Measurements from ENCODE around the gene IL25. TPM values are rescaled to one million over a fixed set of nuclear protein-coding genes. Genes with fewer than 3 reads are reported as not detected.

Gene IL25
- total RNA-seq, 2 experiments from 2014 or later, result not detected

DNA sequence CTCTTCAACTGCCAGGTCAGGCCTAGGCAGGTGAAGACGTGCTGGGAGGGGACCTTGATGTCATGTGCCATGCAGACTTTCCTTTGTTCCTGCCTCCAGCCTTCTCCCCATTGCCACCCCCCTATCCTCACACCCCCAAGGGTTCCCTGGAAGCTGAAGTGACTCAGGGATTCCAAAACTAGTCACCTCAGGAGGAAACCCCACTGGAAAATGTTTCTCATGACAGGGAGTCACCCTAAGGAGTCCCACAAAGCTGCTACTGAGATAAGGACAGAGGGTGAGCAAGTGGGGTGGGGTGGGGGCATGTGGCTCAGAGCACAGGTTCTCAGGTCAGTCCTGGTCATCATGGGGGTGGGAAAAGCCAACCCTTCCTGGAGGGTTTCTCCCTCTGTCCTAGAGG lies 2.4 kb upstream of the IL25 start:
- ChIA-PET CTCF (interaction anchor here (1.3 kb wide), 1 partner anchor 10 kb away, joined by 6 read pairs; no protein-coding TSS in a partner anchor), POLR2A (interaction anchor here (1.5 kb wide), 1 partner anchor 8 kb away, joined by 3 read pairs; no protein-coding TSS in a partner anchor)
- DNase-seq, result no peak
- H3K9me3 Mint-ChIP-seq, result no peaks in the 10 kb centered on the region
- H3K36me3 Mint-ChIP-seq (ENCODE audit: low read depth), result no peaks in the 10 kb centered on the region
- no peak overlapping the region for H3K4me3 Mint-ChIP-seq
- H3K27ac Mint-ChIP-seq, result no peak overlapping the region
- H3K27me3 Mint-ChIP-seq, result peaks cover 21% of the 10 kb centered on the region
- H3K4me1 Mint-ChIP-seq, result peaks cover 4% of the 10 kb centered on the region

DNA sequence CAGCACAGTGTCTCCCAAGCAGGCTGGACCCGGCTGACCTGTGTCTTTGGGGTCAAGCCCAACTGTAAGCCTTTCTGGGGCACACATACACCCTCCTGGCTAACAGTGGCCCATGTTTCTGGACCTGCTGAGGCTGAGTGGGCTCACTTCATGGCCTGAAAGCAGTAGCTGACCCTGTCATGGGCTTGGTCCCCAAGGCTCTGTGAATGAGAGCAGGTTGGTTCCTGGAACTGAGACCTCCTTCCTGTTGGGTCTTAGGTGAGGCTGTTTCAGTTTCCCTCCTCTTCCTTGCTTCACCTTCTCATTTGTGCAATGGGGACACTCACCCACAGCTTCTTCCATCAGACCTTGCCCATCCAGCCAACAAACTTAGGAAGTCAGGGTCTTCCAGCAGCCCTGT lies 744 bp upstream of the IL25 start:
- ChIA-PET POLR2A (no interaction called here), CTCF (no interaction called here)
- Mint-ChIP-seq H3K4me3 (no peak overlapping the region), H3K27me3 (peaks cover 17% of the 10 kb centered on the region), H3K27ac (no peak overlapping the region), H3K36me3 (ENCODE audit: low read depth) (no peaks in the 10 kb centered on the region), H3K4me1 (peaks cover 4% of the 10 kb centered on the region), H3K9me3 (no peaks in the 10 kb centered on the region)
- DNase-seq, result no peak

DNA sequence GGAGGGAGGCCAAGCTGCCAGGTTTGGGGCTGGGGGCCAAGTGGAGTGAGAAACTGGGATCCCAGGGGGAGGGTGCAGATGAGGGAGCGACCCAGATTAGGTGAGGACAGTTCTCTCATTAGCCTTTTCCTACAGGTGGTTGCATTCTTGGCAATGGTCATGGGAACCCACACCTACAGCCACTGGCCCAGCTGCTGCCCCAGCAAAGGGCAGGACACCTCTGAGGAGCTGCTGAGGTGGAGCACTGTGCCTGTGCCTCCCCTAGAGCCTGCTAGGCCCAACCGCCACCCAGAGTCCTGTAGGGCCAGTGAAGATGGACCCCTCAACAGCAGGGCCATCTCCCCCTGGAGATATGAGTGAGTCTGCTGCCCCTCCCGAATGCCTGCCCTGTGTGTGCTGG lies 432 bp downstream of the IL25 start:
- no peak for DNase-seq
- H3K36me3 Mint-ChIP-seq (ENCODE audit: low read depth), result no peaks in the 10 kb centered on the region
- no peak overlapping the region for H3K27ac Mint-ChIP-seq
- peaks cover 8% of the 10 kb centered on the region for H3K27me3 Mint-ChIP-seq
- no peak overlapping the region for H3K4me3 Mint-ChIP-seq
- no peaks in the 10 kb centered on the region for H3K9me3 Mint-ChIP-seq
- peaks cover 4% of the 10 kb centered on the region for H3K4me1 Mint-ChIP-seq
- CTCF ChIA-PET, result no interaction called here
- POLR2A ChIA-PET, result no interaction called here

DNA sequence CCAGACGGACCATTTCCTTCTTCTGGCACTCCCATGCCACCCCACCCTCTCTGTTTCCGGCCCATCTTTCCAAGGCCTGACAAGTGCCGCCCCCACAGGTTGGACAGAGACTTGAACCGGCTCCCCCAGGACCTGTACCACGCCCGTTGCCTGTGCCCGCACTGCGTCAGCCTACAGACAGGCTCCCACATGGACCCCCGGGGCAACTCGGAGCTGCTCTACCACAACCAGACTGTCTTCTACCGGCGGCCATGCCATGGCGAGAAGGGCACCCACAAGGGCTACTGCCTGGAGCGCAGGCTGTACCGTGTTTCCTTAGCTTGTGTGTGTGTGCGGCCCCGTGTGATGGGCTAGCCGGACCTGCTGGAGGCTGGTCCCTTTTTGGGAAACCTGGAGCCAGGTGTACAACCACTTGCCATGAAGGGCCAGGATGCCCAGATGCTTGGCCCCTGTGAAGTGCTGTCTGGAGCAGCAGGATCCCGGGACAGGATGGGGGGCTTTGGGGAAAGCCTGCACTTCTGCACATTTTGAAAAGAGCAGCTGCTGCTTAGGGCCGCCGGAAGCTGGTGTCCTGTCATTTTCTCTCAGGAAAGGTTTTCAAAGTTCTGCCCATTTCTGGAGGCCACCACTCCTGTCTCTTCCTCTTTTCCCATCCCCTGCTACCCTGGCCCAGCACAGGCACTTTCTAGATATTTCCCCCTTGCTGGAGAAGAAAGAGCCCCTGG lies 3.1 kb downstream of the IL25 start:
- Mint-ChIP-seq H3K9me3 (no peaks in the 10 kb centered on the region), H3K27me3 (peaks cover 4% of the 10 kb centered on the region), H3K36me3 (ENCODE audit: low read depth) (no peaks in the 10 kb centered on the region), H3K4me1 (peaks cover 4% of the 10 kb centered on the region), H3K27ac (no peak overlapping the region), H3K4me3 (no peak overlapping the region)
- no peak for DNase-seq
- POLR2A ChIA-PET, result no interaction called here
- CTCF ChIA-PET, result interaction anchor here (0.6 kb wide), 1 partner anchor 111 kb away, joined by 3 read pairs; no protein-coding TSS in a partner anchor

DNA sequence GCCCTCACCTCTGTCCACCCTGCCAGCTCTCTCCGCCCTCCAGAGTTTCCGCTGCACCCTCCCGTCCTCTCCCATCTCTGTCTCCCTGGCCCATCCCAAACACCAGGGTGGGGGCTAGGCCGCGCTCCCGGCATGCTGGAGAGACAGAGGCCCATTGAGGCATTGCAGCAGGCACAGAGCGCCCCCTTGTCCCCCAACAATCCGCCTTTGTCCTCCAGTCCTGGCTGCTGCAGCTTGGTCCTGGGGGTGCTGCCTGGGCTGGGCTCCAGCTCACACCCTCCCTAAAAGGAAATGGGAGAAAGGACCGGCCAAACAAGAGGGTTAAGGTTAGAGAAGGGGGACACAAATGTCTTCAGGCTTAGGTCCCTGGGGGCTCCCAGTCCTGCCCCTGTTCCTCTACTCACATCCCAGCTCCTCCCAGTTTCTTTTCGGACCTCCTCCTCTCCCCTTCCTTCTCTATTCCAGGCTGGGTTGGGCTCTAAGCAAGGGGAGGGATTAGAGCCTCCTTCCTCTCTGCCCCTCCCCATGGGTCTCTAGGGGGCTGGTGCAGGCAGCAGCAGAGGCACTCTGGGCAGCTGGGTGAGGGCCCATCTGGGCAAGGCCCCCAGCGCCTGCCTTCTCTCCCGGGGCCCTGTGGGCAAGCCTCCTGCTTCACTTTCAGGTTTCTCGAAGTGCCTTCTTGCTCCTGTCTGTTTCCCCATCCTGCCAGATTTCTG lies 4.0 kb downstream of the IL25 start, which contains the start of gene CMTM5:
CMTM5 (plus strand) TSS at position 565 of the 716 bp plus-strand sequence. CDS start 206 bp downstream, outside the sequence.
- no peaks in the 10 kb centered on the region for H3K9me3 Mint-ChIP-seq
- H3K27me3 Mint-ChIP-seq, result peaks cover 3% of the 10 kb centered on the region
- CTCF ChIA-PET, result interaction anchor here (1.1 kb wide), 1 partner anchor 24 kb away, joined by 3 read pairs; the partner anchor contains the start of gene SLC22A17
- H3K27ac Mint-ChIP-seq, result no peak within 1 kb of the TSS
- H3K4me3 Mint-ChIP-seq, result no peak within 1 kb of the TSS
- H3K4me1 Mint-ChIP-seq, result peaks cover 2% of the 10 kb centered on the region
- DNase-seq, result no peak
- POLR2A ChIA-PET, result no interaction called here
- no peaks in the 10 kb centered on the region for H3K36me3 Mint-ChIP-seq (ENCODE audit: low read depth)

DNA sequence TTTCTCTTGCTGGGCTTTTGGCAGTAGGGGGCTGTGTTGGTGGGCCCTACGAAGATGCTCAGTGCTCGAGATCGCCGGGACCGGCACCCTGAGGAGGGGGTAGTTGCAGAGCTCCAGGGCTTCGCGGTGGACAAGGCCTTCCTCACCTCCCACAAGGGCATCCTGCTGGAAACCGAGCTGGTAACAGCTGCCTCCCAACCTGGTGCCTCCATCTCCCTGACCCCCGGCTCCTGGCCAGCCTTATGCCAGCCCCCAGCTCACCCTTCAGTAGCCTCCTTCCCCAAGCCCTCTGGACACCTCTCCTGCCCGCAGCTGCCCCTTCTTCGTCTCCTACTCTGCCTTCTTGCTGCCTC lies 4.6 kb downstream of the IL25 start:
- H3K36me3 Mint-ChIP-seq (ENCODE audit: low read depth), result no peaks in the 10 kb centered on the region

DNA sequence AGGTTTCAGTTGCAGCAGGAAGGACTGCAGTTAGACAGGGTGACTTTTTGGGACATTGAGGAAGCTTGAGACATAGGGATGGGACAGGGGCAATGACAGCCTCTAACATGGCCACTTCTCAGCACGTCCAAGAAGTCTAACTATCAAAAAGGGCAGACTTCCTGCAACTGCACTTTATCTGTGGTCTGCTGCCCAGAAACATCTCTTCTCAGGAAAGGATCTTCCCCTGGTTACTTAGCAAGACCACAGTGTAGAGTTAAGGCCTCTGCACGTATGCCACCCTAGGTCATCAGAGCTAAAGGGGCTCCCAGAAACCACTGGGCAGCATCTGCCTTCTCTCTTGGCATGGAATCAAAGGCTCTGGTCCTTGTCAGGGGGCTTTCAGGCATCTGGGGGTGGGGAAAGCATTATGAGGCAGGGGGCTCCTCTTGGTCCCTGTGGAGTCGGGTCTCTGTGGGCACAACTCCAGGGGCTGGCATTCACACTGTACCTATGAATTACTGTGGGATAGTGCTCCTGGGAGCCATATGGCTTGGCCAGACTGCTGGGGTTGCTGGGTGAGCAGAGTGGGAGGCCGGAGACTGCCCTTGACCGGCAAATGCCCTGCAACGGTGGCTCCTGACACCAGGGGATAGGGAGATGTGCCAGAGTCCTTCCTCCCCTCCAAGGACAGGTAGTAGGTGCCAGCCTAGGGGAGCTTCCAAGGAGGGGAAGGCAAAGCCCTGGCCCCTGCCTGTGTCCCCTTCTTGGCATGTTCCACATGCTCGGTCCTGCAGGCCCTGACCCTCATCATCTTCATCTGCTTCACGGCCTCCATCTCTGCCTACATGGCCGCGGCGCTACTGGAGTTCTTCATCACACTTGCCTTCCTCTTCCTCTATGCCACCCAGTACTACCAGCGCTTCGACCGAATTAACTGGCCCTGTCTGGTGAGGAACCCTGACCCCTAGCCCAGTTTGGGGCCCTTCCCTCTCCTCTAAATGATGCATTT lies 5.3 kb downstream of the IL25 start:
- ChIA-PET CTCF (no interaction called here), POLR2A (no interaction called here)
- no peaks in the 10 kb centered on the region for H3K36me3 Mint-ChIP-seq (ENCODE audit: low read depth)
- H3K27me3 Mint-ChIP-seq, result peaks cover 3% of the 10 kb centered on the region
- H3K9me3 Mint-ChIP-seq, result no peaks in the 10 kb centered on the region
- no peak overlapping the region for H3K4me3 Mint-ChIP-seq
- H3K27ac Mint-ChIP-seq, result no peak overlapping the region
- DNase-seq, result no peak
- no peaks in the 10 kb centered on the region for H3K4me1 Mint-ChIP-seq

More for the DNA sequence above, 4.6 kb downstream of the IL25 start:
- Mint-ChIP-seq H3K4me3 (no peak overlapping the region), H3K27me3 (peaks cover 3% of the 10 kb centered on the region), H3K27ac (no peak overlapping the region), H3K4me1 (no peaks in the 10 kb centered on the region), H3K9me3 (no peaks in the 10 kb centered on the region)
- DNase-seq, result no peak
- ChIA-PET CTCF (interaction anchor here (1.1 kb wide), 1 partner anchor 25 kb away, joined by 3 read pairs; the partner anchor contains the start of gene SLC22A17), POLR2A (no interaction called here)

DNA sequence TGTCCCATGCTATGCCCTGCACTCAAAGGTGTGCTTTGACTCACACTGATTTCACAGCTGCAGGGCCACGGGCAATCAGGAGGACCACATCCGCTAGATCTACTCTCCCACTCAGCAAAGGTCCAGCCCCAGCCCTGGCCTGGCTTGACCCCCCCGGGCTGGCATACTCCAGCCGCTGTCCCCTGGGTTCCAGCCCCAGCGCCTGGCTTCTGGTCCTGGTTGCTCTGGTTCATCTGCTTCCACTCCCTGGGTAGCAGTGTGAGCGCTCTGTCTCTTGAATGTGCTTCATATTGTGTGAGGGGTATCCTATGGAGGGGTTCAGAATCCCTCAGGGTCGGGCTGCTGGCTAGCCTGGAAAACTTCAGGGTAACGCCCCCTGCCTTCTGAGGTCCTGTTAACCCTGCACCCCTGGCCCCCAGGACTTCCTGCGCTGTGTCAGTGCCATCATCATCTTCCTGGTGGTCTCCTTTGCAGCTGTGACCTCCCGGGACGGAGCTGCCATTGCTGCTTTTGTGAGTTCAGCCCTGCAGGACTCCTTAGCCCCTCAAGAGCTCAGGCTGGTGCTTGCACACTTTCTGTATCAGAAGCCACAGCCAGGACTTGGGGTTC lies 6.1 kb downstream of the IL25 start:
- POLR2A ChIA-PET, result no interaction called here
- no peaks in the 10 kb centered on the region for H3K9me3 Mint-ChIP-seq

DNA sequence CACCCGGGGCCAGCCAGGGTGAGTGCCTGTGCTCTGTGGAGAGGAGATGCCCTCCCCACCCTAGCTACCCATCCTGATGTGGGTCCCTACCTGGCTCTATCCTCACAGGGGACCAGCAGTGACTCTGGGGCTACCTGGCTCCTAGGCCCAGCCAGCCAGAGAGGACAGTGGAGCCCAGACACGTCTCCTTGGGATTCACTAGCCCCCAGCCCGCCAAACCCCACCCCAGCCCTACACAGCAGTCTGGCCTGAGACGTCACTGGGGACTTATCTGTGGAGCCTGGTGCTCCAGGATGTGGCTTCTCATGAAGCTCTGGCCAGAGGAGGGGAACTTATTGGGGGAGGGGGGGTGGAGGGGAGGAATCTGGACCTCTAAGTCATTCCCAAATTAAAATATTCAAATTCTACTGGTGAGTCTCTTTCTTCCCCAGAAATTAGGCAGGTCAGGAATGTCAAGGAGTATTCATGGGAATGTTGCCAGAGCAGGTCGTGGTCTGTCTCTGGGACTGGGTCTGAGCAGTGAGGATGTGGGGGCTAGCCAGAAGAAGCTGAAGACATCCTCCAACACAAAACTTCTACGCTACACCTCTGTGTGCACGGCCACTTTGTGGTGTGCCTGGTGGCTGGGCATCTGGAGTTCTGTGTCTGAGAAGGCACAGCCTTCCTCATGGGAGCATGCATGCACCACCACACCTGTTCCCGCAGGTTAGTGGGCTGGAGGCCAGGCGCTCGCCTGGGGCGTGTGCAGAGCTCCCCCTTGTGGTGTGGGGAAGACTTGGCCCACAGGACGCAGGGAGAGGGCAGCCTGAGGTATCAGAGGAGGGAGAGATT lies 7.0 kb downstream of the IL25 start:
- Mint-ChIP-seq H3K27ac (no peak overlapping the region), H3K27me3 (peaks cover 3% of the 10 kb centered on the region), H3K9me3 (no peaks in the 10 kb centered on the region), H3K4me3 (no peak overlapping the region), H3K4me1 (no peaks in the 10 kb centered on the region), H3K36me3 (ENCODE audit: low read depth) (no peaks in the 10 kb centered on the region)
- ChIA-PET POLR2A (interaction anchor here (1.4 to 2.7 kb wide), 2 partner anchors 53 to 58 kb away, joined by 3 to 10 read pairs; partner anchors contain the start of gene PABPN1), CTCF (interaction anchor here (0.6 to 3.1 kb wide), 27 partner anchors 9 to 311 kb away, joined by 3 to 27 read pairs (median 4); partner anchors contain the start of genes EFS and SLC22A17)
- DNase-seq, result peak; percentile 63

More for the DNA sequence above, 6.1 kb downstream of the IL25 start:
- no peaks in the 10 kb centered on the region for H3K36me3 Mint-ChIP-seq (ENCODE audit: low read depth)
- H3K27ac Mint-ChIP-seq, result no peak overlapping the region
- no peak for DNase-seq
- CTCF ChIA-PET, result interaction anchor here (1.8 to 3.1 kb wide), 3 partner anchors 11 to 258 kb away, joined by 7 to 27 read pairs (median 7); no protein-coding TSS in a partner anchor
- H3K4me1 Mint-ChIP-seq, result no peaks in the 10 kb centered on the region
- H3K4me3 Mint-ChIP-seq, result no peak overlapping the region
- peaks cover 3% of the 10 kb centered on the region for H3K27me3 Mint-ChIP-seq

DNA sequence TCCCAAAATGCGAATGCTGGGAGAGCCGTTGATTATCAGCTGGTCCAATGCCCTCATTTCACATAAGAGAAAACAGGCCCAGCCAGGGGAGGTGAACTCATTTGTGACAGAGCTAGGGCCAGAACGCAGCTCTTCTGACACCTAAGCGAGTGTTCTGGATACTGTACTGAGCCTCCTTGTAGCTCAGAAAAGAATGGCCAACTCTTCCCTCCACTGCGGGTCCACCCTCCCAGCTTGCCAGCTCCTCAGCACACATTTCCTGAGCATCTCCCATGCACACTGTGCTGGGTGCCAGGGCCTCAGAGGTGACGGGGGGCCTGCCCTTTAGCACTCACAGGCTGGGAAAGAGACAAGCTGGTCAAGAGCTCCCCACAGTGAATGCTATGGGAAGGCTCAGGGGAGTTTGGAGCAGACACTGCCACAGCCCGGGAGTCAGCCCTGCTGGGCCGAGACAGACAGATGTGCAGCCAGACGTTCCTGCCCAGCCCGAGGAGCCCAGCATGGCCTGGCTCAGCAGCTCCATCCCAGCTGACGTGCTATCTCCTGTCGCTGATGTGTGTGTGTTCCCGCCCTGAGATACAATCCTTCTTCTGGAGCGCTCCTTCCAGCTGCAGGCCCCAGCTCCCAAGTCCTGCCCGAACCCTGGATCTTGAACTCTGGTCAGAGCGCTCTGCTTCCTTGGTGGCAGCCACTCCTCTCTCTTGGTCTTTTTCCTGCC lies 7.7 kb downstream of the IL25 start:
- no peak overlapping the region for H3K4me3 Mint-ChIP-seq
- H3K27ac Mint-ChIP-seq, result no peak overlapping the region
- POLR2A ChIA-PET, result interaction anchor here (1.4 to 2.7 kb wide), 2 partner anchors 54 to 59 kb away, joined by 3 to 10 read pairs; partner anchors contain the start of gene PABPN1
- CTCF ChIA-PET, result interaction anchor here (0.6 to 3.1 kb wide), 27 partner anchors 8 to 312 kb away, joined by 3 to 27 read pairs (median 4); partner anchors contain the start of genes EFS and SLC22A17
- no peaks in the 10 kb centered on the region for H3K9me3 Mint-ChIP-seq
- no peaks in the 10 kb centered on the region for H3K36me3 Mint-ChIP-seq (ENCODE audit: low read depth)
- no peaks in the 10 kb centered on the region for H3K4me1 Mint-ChIP-seq
- DNase-seq, result no peak
- peaks cover 3% of the 10 kb centered on the region for H3K27me3 Mint-ChIP-seq

DNA sequence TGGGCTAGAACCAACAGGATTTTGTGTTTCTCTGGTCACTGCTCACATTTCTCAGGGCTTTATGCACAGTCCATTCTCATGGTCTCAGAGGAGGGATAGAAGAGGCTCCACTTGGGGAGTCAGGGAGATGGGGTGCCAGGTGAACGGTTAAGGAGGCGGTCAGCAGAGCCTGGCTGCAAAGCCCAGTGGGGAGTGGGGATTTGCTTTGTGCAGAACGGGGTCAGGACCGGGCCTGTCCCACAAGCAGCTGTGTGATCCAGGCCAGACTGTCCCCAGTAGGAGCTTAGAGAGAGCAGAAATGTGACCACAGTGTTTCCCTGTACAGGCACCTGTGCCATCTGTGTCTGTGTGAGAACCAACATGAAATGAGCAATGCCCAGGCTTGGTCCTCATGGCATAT lies 8.4 kb downstream of the IL25 start:
- Mint-ChIP-seq H3K9me3 (no peaks in the 10 kb centered on the region), H3K4me3 (no peak overlapping the region), H3K36me3 (ENCODE audit: low read depth) (no peaks in the 10 kb centered on the region), H3K27me3 (peaks cover 3% of the 10 kb centered on the region), H3K4me1 (no peaks in the 10 kb centered on the region), H3K27ac (no peak overlapping the region)
- DNase-seq, result no peak
- POLR2A ChIA-PET, result interaction anchor here (2.7 kb wide), 1 partner anchor 59 kb away, joined by 10 read pairs; the partner anchor contains the start of gene PABPN1
- CTCF ChIA-PET, result interaction anchor here (0.9 to 3.1 kb wide), 13 partner anchors 7 to 313 kb away, joined by 3 to 27 read pairs (median 5); no protein-coding TSS in a partner anchor

Data from activated CD4-positive, alpha-beta memory T cell treated with anti-CD3 and anti-CD28 coated beads, Interleukin-2, amount 10 ng/mL, durations not matched to agents 7 days and 5 days (primary cell).